LNCaP clone FGC (cell line): ENCODE data around the gene TANGO6.
A peak's percentile ranks its signal among the peaks of the same experiment; 100 is the strongest.

Source experiments
- DNase-seq: peaks from one replicate; pipeline ENCODE4 v3.0.0-alpha.2; 2011; ENCODE audit warnings: low read depth
- H3K4me3 ChIP-seq: 2 replicates; pipeline ENCODE4 v1.5.1; 2011; ENCODE audit warnings: mild to moderate bottlenecking, low read depth, low read length, control low read depth
- TF ChIP-seq, protein P1 (sequence below): IDR thresholded peaks from 2 replicates; pipeline ENCODE4 v1.5.1; 2012; ENCODE audit warnings: mild to moderate bottlenecking; ENCODE audit not compliant: control insufficient read depth, insufficient read depth; ENCODE audit errors: extremely low read depth

The TANGO6 gene

DNA sequence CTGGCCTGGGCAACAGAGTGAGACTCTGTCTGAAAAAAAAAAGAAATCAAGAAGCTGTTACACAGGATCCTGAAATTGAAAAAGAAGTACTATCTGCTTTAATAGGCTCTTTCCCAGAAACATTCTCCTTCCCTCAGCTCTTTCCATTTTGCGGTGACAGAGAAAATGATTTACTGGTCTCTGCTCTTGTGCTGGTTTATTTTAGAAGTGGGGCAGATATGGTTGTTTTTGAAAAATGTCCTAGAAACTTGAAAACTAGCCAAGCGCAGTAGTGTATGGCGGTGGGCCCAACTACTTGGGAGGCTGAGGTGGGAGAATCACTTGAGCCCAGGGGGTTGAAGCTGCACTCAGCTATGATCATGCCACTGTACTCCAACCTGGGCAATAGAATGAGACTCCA is 28.8 kb upstream of the TANGO6 start:
- H3K4me3 ChIP-seq, result no peak overlapping the region
- TF ChIP-seq, protein P1, sequence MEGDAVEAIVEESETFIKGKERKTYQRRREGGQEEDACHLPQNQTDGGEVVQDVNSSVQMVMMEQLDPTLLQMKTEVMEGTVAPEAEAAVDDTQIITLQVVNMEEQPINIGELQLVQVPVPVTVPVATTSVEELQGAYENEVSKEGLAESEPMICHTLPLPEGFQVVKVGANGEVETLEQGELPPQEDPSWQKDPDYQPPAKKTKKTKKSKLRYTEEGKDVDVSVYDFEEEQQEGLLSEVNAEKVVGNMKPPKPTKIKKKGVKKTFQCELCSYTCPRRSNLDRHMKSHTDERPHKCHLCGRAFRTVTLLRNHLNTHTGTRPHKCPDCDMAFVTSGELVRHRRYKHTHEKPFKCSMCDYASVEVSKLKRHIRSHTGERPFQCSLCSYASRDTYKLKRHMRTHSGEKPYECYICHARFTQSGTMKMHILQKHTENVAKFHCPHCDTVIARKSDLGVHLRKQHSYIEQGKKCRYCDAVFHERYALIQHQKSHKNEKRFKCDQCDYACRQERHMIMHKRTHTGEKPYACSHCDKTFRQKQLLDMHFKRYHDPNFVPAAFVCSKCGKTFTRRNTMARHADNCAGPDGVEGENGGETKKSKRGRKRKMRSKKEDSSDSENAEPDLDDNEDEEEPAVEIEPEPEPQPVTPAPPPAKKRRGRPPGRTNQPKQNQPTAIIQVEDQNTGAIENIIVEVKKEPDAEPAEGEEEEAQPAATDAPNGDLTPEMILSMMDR, result no peak
- no peak for DNase-seq

DNA sequence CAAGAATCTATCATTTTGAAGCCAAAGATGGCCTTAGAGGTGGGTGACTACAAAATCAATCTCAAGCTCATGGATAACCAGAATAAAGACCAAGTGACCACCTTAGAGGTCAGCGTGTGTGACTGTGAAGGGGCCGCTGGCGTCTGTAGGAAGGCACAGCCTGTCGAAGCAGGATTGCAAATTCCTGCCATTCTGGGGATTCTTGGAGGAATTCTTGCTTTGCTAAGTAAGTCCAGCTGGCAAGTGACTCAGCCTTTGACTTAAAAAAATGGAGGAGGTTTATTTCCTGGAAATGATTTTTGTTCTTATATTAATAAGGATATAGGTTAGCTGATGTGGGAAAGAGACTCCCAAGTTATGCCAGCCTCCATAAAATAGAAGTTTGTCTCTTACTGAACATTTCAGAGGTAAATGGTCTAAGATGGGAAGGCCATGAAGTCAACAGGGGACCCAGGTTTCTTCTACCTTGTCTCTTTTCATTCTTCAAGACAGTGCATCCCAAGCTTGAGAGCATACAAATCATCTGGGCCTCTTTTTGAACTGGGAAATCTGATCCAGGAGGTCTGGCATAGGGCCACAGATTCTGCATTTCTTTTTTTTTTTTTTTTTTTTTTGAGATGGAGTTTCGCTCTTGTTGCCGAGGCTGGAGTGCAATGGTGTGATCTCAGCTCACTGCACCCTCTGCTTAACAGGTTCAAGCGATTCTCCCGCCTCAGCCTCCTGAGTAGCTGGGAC is 19.8 kb upstream of the TANGO6 start:
- TF ChIP-seq, protein P1, result no peak
- no peak for DNase-seq
- H3K4me3 ChIP-seq, result no peak overlapping the region

DNA sequence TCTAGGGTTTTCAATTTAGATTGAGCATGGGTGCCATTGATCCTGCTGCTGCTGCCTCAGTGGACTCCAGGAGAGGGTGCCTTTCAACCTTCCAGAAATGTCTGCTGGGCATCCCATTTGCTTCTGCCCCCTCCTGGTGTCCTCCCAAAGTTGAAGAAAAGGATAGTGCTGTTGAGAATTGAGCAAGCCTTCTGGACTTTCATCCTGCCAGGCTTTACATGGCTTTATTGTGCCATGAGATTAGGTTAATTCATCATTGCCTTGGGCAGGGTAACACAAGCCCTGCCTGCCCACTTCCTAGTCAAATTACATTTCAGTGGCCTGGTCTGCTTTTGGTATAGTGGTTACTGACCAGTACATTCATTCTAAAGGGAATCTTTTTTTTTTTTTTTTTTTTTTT is 17.9 kb upstream of the TANGO6 start:
- TF ChIP-seq, protein P1, result no peak
- no peak for DNase-seq
- H3K4me3 ChIP-seq, result no peak overlapping the region

DNA sequence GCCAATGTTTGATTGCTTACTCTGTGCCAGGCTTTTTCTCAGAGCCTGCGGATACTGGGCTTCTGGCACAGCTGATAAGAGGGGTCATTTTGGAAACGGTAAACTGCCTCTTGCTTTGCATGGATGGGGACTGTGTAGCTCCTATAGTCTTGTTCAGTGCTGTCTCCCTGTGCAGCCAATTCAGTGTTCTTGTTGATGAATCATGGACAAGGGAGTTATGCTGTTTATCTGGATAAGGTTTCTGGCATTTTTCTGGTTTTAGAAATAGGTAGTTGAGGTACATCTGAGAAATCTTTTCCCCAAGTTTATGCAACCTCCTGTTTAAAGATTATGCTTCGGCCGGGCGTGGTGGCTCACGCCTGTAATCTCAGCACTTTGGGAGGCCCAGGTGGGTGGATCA is 16.7 kb upstream of the TANGO6 start:
- no peak for DNase-seq
- TF ChIP-seq, protein P1, result no peak
- no peak overlapping the region for H3K4me3 ChIP-seq

GRCh38 chr16:68833251-68833650 is 10.1 kb upstream of the TANGO6 start:
- TF ChIP-seq, protein P1, result no peak
- no peak overlapping the region for H3K4me3 ChIP-seq
- no peak for DNase-seq

GRCh38 chr16:68834550-68834949 is 8.8 kb upstream of the TANGO6 start:
- no peak overlapping the region for H3K4me3 ChIP-seq
- TF ChIP-seq, protein P1, result no peak
- DNase-seq, result peak; percentile 80

GRCh38 chr16:68835970-68836369 is 7.4 kb upstream of the TANGO6 start:
- TF ChIP-seq, protein P1, result no peak
- no peak for DNase-seq

More at GRCh38 chr16:68835970-68836369, 7.4 kb upstream of the TANGO6 start:
- H3K4me3 ChIP-seq, result no peak overlapping the region
